Measurements from ENCODE around the gene PLEK2.

GRCh38 chr14:67416810-67417209, 4.8 kb upstream of the PLEK2 start:
- TF ChIP-seq, protein P1, sequence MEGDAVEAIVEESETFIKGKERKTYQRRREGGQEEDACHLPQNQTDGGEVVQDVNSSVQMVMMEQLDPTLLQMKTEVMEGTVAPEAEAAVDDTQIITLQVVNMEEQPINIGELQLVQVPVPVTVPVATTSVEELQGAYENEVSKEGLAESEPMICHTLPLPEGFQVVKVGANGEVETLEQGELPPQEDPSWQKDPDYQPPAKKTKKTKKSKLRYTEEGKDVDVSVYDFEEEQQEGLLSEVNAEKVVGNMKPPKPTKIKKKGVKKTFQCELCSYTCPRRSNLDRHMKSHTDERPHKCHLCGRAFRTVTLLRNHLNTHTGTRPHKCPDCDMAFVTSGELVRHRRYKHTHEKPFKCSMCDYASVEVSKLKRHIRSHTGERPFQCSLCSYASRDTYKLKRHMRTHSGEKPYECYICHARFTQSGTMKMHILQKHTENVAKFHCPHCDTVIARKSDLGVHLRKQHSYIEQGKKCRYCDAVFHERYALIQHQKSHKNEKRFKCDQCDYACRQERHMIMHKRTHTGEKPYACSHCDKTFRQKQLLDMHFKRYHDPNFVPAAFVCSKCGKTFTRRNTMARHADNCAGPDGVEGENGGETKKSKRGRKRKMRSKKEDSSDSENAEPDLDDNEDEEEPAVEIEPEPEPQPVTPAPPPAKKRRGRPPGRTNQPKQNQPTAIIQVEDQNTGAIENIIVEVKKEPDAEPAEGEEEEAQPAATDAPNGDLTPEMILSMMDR (IDR thresholded peaks at IDR 0.05): no peak
- TF ChIP-seq ZFX (IDR thresholded peaks at IDR 0.05; ENCODE audit: borderline replicate concordance): no peak

Data from 22Rv1 (cell line).